ENCODE data around the gene EFNA4.

EFNA4 gene

GRCh38 chr1:155037043-155037442, 26.5 kb upstream of the EFNA4 start:
- TF ChIP-seq FOXP2 (optimal IDR thresholded peaks at IDR 0.05; ENCODE audit: borderline replicate concordance, extremely low read depth, extremely low read length, insufficient read depth), result no peak
- no peak for TF ChIP-seq REST (IDR thresholded peaks at IDR 0.05; ENCODE audit: insufficient read depth in 1 of 2, low read depth in 2 of 2, low read length in 2 of 2)
- no peak for TF ChIP-seq SIN3A (IDR thresholded peaks at IDR 0.05; ENCODE audit: borderline replicate concordance, insufficient read depth, low read length)
- no peak for TF ChIP-seq TAF1 (IDR thresholded peaks at IDR 0.05; ENCODE audit: borderline replicate concordance, insufficient read depth, low read length)
- no peak for TF ChIP-seq POLR2AphosphoS5 (IDR thresholded peaks at IDR 0.05; ENCODE audit: low read depth, low read length)

GRCh38 chr1:155037851-155038441, 25.6 kb upstream of the EFNA4 start:
- TF ChIP-seq SIN3A (IDR thresholded peaks at IDR 0.05; ENCODE audit: borderline replicate concordance, insufficient read depth, low read length) (no peak), REST (IDR thresholded peaks at IDR 0.05; ENCODE audit: insufficient read depth in 1 of 2, low read depth in 2 of 2, low read length in 2 of 2) (no peak), FOXP2 (optimal IDR thresholded peaks at IDR 0.05; ENCODE audit: borderline replicate concordance, extremely low read depth, extremely low read length, insufficient read depth) (no peak), POLR2AphosphoS5 (IDR thresholded peaks at IDR 0.05; ENCODE audit: low read depth, low read length) (no peak), TAF1 (IDR thresholded peaks at IDR 0.05; ENCODE audit: borderline replicate concordance, insufficient read depth, low read length) (no peak)

DNA sequence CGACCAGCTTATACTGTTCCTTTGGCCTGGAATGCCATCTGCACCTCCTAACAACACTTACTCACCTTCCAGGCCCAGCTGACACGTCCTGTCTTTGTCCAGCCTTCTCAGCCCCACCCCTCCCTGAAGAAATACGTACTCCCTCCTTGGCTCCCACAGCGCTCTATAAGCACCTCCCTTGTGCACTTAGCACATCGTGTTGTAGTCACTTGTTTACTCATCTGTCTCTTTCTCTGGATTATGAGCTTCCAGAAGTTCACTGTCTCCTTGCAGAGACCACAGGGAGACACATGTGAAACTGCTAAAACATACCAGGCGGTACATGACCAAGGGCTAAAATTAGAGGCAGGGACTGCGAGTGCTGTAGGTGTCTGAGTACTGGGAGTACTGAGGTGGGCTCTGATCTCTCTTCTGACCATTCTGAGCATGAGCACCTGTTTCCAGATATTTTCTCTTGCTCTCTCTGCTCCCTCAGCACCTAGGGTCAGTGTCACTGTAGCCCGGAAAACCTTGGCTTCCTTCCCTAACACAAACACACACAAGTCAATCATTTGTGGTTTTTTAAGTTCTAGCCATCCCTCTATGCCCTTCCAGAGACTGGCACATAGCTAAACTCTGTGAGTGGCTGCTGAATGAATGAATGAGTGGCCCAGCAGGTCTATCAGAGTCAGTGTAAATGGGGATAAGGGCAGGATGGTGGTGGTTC, 24.8 kb upstream of the EFNA4 start:
- no peak for TF ChIP-seq REST (IDR thresholded peaks at IDR 0.05; ENCODE audit: insufficient read depth in 1 of 2, low read depth in 2 of 2, low read length in 2 of 2)
- no peak for TF ChIP-seq TAF1 (IDR thresholded peaks at IDR 0.05; ENCODE audit: borderline replicate concordance, insufficient read depth, low read length)
- TF ChIP-seq FOXP2 (optimal IDR thresholded peaks at IDR 0.05; ENCODE audit: borderline replicate concordance, extremely low read depth, extremely low read length, insufficient read depth), result no peak
- TF ChIP-seq POLR2AphosphoS5 (IDR thresholded peaks at IDR 0.05; ENCODE audit: low read depth, low read length), result no peak
- no peak for TF ChIP-seq SIN3A (IDR thresholded peaks at IDR 0.05; ENCODE audit: borderline replicate concordance, insufficient read depth, low read length)

DNA sequence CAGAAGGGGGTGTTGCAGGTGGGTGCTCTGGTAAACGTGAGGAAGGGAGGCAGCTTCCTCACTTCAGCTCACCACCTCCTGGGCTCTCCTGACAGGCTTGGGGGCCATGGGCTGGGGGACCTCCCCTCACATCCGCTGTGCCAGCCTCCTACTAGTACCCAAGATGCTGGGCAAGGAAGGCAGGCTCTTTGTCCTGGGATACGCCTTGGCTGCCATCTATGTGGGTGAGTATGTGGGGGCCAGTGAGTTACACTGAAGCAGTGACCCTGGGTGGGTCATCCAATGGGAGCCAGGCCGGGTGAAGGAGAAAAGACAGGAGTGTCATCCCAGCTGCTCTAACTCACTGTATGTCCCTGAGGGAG, 24.3 kb upstream of the EFNA4 start:
- no peak for TF ChIP-seq TAF1 (IDR thresholded peaks at IDR 0.05; ENCODE audit: borderline replicate concordance, insufficient read depth, low read length)
- no peak for TF ChIP-seq SIN3A (IDR thresholded peaks at IDR 0.05; ENCODE audit: borderline replicate concordance, insufficient read depth, low read length)
- no peak for TF ChIP-seq FOXP2 (optimal IDR thresholded peaks at IDR 0.05; ENCODE audit: borderline replicate concordance, extremely low read depth, extremely low read length, insufficient read depth)
- no peak for TF ChIP-seq POLR2AphosphoS5 (IDR thresholded peaks at IDR 0.05; ENCODE audit: low read depth, low read length)
- no peak for TF ChIP-seq REST (IDR thresholded peaks at IDR 0.05; ENCODE audit: insufficient read depth in 1 of 2, low read depth in 2 of 2, low read length in 2 of 2)

Data from PFSK-1 (cell line).